ENCODE data around the gene FGF8. TPM values are rescaled to one million over a fixed set of nuclear protein-coding genes. Genes with fewer than 3 reads are reported as not detected.

Gene FGF8
- total and polyA plus RNA-seq, 2 of the 4 experiments (the other 2 are of a cell fraction) = 0.17 TPM; not detected in 1

DNA sequence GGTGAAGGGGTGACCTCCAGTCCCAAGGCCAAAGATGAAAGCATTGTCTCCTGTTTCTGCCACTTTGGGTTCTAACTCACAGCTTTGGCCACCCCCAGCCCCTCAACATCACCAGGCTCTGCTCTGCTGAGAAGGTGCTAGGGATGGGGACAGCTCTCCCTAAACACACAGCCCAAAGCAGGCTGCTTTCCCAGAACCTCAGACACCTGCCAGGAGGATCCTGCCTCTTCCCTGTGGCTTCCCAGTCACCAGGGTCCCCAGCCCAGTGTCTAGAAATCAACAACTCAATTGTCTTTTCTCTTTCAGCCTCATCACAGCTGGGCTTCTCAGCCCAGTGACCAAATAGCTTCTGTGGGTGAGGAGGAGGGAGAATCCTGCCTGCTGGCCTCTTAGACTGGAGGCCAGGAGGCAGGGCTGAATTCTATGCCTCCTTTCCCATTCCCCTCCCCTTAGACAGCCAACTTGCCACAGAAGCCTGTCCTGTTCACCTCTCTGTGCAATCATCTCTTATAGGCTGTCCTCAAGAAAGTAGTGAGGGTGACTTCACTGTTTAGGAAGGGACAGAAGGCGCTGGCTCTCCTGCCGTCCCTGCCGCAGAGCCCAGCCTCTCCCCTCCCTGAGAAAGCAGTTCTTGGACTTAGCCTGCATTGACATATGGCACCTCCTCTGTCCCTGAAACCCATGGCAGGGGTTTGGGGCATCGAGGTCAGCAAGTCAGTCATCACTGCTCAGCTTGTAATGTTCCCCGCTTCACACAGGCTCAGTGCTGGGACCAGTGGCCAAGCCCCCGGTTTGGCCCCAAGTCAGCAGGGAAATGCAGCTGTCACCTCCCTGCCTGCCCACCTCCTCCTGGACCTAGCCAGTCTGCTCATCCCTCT is 3.7 kb downstream of the FGF8 start (continued):
- TF ChIP-seq, protein P1, sequence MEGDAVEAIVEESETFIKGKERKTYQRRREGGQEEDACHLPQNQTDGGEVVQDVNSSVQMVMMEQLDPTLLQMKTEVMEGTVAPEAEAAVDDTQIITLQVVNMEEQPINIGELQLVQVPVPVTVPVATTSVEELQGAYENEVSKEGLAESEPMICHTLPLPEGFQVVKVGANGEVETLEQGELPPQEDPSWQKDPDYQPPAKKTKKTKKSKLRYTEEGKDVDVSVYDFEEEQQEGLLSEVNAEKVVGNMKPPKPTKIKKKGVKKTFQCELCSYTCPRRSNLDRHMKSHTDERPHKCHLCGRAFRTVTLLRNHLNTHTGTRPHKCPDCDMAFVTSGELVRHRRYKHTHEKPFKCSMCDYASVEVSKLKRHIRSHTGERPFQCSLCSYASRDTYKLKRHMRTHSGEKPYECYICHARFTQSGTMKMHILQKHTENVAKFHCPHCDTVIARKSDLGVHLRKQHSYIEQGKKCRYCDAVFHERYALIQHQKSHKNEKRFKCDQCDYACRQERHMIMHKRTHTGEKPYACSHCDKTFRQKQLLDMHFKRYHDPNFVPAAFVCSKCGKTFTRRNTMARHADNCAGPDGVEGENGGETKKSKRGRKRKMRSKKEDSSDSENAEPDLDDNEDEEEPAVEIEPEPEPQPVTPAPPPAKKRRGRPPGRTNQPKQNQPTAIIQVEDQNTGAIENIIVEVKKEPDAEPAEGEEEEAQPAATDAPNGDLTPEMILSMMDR (conservative IDR thresholded peaks at IDR 0.05; ENCODE audit: low read depth, low read length) = no peak
- no peak for TF ChIP-seq POLR2A (IDR thresholded peaks at IDR 0.05; ENCODE audit: low read depth, low read length)

DNA sequence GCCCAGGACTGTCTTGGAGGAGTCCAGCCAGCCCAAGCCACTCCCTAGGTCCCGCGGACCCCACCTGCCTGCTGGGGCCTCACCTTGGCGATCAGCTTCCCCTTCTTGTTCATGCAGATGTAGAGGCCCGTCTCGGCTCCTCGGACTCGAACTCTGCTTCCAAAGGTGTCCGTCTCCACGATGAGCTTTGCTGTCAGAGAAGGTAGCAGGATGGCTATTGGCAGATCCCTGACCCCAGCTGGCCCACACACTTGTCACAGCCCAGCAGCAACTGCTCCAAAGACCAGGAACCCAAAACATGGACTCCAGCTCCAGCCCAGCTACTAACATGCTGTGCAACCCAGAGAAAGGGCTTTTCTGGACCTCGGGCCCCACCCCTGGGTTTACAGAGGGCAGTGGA is 4.5 kb downstream of the FGF8 start:
- H3K4me1 ChIP-seq (ENCODE audit: control insufficient read depth, insufficient read depth, low read length) = peaks cover 2% of the 10 kb centered on the region; the same call in 1 of the 2 replicates
- no peak overlapping the region for H3K9ac ChIP-seq (ENCODE audit: low read depth, low read length)
- H3K14ac ChIP-seq (replicated peaks; ENCODE audit: low read depth, low read length) = no peak overlapping the region
- H2AFZ ChIP-seq (replicated peaks; ENCODE audit: low read length, poor library complexity) = no peak overlapping the region
- H3K27me3 ChIP-seq (ENCODE audit: control insufficient read depth, insufficient read depth, low read length) = peaks cover 88% of the 10 kb centered on the region
- H3K4ac ChIP-seq (ENCODE audit: low read depth, low read length) = no peak overlapping the region
- no peak overlapping the region for H3K4me2 ChIP-seq (ENCODE audit: low read depth, low read length)
- dilution Hi-C loops (cut with HindIII; ENCODE audit: low sequenced_read_pairs, unreplicated experiment) (no loop called here), in situ Hi-C loops (cut with MboI; ENCODE audit: low sequenced_read_pairs) (no loop called here), intact Hi-C loops (cut with micrococcal nuclease) (no loop called here)
- H3K36me3 ChIP-seq (ENCODE audit: control insufficient read depth, insufficient read depth, low read length) = no peaks in the 10 kb centered on the region
- H4K20me1 ChIP-seq (ENCODE audit: insufficient read depth, low read length) = no peaks in the 10 kb centered on the region
- CTCF ChIA-PET = interaction anchor here (0.7 to 2.6 kb wide), 2 partner anchors 10 to 169 kb away, joined by 3 to 6 read pairs; no protein-coding TSS in a partner anchor
- no peak for DNase-seq
- H3K18ac ChIP-seq (ENCODE audit: low read depth, low read length) = no peak overlapping the region
- H3K23ac ChIP-seq (ENCODE audit: low read depth, low read length) = no peak overlapping the region
- POLR2A ChIA-PET (ENCODE audit: unreplicated experiment) = interaction anchor here (0.5 kb wide), 1 partner anchor 50 kb away, joined by 5 read pairs; no protein-coding TSS in a partner anchor
- no peak for ATAC-seq (ENCODE audit: low read depth)
- H3K56ac ChIP-seq (ENCODE audit: extremely low read depth, insufficient read depth, low read length) = no peak overlapping the region
- no peaks in the 10 kb centered on the region for H3K9me1 ChIP-seq (ENCODE audit: insufficient read depth, low read length)
- no peak overlapping the region for H3K4me3 ChIP-seq (ENCODE audit: insufficient read depth, low read depth, low read length)
- no peak overlapping the region for H2BK5ac ChIP-seq (ENCODE audit: low read depth, low read length, poor library complexity, severe bottlenecking)
- H3K9me3 ChIP-seq (ENCODE audit: control insufficient read depth, insufficient read depth, low read length) = no peaks in the 10 kb centered on the region
- WGBS, 2 experiments (ENCODE audit: extremely low coverage in 2 of 2, insufficient read length in 1 of 2) = 92% methylated on average over 4 of the region's 10 CpGs; no CpG with 5 or more reads in 1 of the 2 experiments
- H4K8ac ChIP-seq (ENCODE audit: low read depth in 2 of 2, low read length in 2 of 2) = no peak overlapping the region
- H2AK5ac ChIP-seq (ENCODE audit: low read depth, low read length) = no peak overlapping the region
- no peak overlapping the region for H4K5ac ChIP-seq (ENCODE audit: low read depth, low read length)
- no peak overlapping the region for H2BK15ac ChIP-seq (ENCODE audit: low read depth, low read length)
- BruUV-seq (replicated peaks) = no TSS peak
- H2AK9ac ChIP-seq (replicated peaks; ENCODE audit: low read depth, low read length, poor library complexity) = no peak overlapping the region
- no peak overlapping the region for H3K27ac ChIP-seq (ENCODE audit: insufficient read depth, low read length)
- H4K91ac ChIP-seq (ENCODE audit: insufficient read depth, low read depth, low read length) = no peak overlapping the region
- no peaks in the 10 kb centered on the region for H3K79me1 ChIP-seq (ENCODE audit: low read depth in 1 of 2, low read length in 2 of 2)
- no peak overlapping the region for H2BK120ac ChIP-seq (ENCODE audit: low read depth, low read length)
- H2BK20ac ChIP-seq (ENCODE audit: low read depth, low read length) = no peak overlapping the region
- TF ChIP-seq BHLHE40 (IDR thresholded peaks at IDR 0.05; ENCODE audit: low read depth, low read length) (no peak), RFX5 (IDR thresholded peaks at IDR 0.05; ENCODE audit: low read depth, low read length) (no peak), POLR2A (IDR thresholded peaks at IDR 0.05; ENCODE audit: low read depth, low read length) (no peak), RCOR1 (IDR thresholded peaks at IDR 0.05; ENCODE audit: insufficient replicate concordance, low read length) (no peak), NFE2L2 (IDR thresholded peaks at IDR 0.05; ENCODE audit: low read depth, low read length) (no peak), FOS (IDR thresholded peaks at IDR 0.05; ENCODE audit: low read depth, low read length) (no peak), USF2 (IDR thresholded peaks at IDR 0.05; ENCODE audit: low read depth, low read length) (no peak), SMC3 (IDR thresholded peaks at IDR 0.05; ENCODE audit: low read depth, low read length) (no peak), CHD1 (IDR thresholded peaks at IDR 0.05; ENCODE audit: low read depth, low read length) (no peak)
- TF ChIP-seq, protein P1 (conservative IDR thresholded peaks at IDR 0.05; ENCODE audit: low read depth, low read length) = no peak
